ENCODE results near the gene PTPN2. TPM values are rescaled to one million over a fixed set of nuclear protein-coding genes. Genes with fewer than 3 reads are reported as not detected.

The PTPN2 gene
- total RNA-seq, 2 donors from 2014 or later = 32.2 to 34.3 TPM

- Histone ChIP-seq H3K9me3 (no peaks in the 10 kb centered on the region), H3K27me3 (no peaks in the 10 kb centered on the region), H3K4me1 (no peaks in the 10 kb centered on the region), H3K9ac (ENCODE audit: low read depth in 2 of 2, low read length in 2 of 2) (no peak overlapping the region), H3K27ac (no peak overlapping the region), H3K36me3 (no peaks in the 10 kb centered on the region), H3K4me3 (no peak overlapping the region)
- TF ChIP-seq CTCF (IDR thresholded peaks at IDR 0.05) = no peak
- intact Hi-C loops (cut with DNase I) = no loop called here
- DNase-seq = no peak
Observed at GRCh38 chr18:12770469-12771219, 113.4 kb downstream of the PTPN2 start.

- no peak for TF ChIP-seq CTCF (IDR thresholded peaks at IDR 0.05)
- H3K4me1 ChIP-seq = no peaks in the 10 kb centered on the region
- H3K9me3 ChIP-seq = no peaks in the 10 kb centered on the region
- intact Hi-C loops (cut with DNase I) = no loop called here
- H3K36me3 ChIP-seq = no peaks in the 10 kb centered on the region
- no peak overlapping the region for H3K27ac ChIP-seq
- H3K27me3 ChIP-seq = no peaks in the 10 kb centered on the region
- no peak overlapping the region for H3K4me3 ChIP-seq
- no peak overlapping the region for H3K9ac ChIP-seq (ENCODE audit: low read depth in 2 of 2, low read length in 2 of 2)
- no peak for DNase-seq
Observed at GRCh38 chr18:12769644-12770440, 114.2 kb downstream of the PTPN2 start.

GRCh38 chr18:12769136-12769535, 114.9 kb downstream of the PTPN2 start:
- Histone ChIP-seq H3K9ac (ENCODE audit: low read depth in 2 of 2, low read length in 2 of 2) (no peak overlapping the region), H3K4me3 (no peak overlapping the region), H3K27ac (no peak overlapping the region), H3K9me3 (no peaks in the 10 kb centered on the region), H3K27me3 (no peaks in the 10 kb centered on the region), H3K4me1 (no peaks in the 10 kb centered on the region), H3K36me3 (no peaks in the 10 kb centered on the region)
- TF ChIP-seq CTCF (IDR thresholded peaks at IDR 0.05) = no peak
- DNase-seq = no peak
- intact Hi-C loops (cut with DNase I) = no loop called here

- Histone ChIP-seq H3K4me1 (no peaks in the 10 kb centered on the region), H3K27ac (no peak overlapping the region), H3K36me3 (no peaks in the 10 kb centered on the region), H3K27me3 (no peaks in the 10 kb centered on the region), H3K9me3 (no peaks in the 10 kb centered on the region), H3K4me3 (no peak overlapping the region), H3K9ac (ENCODE audit: low read depth in 2 of 2, low read length in 2 of 2) (no peak overlapping the region)
- intact Hi-C loops (cut with DNase I) = no loop called here
- TF ChIP-seq CTCF (IDR thresholded peaks at IDR 0.05) = no peak
- no peak for DNase-seq
Observed at GRCh38 chr18:12768625-12769024, 115.4 kb downstream of the PTPN2 start.

GRCh38 chr18:12767580-12768155, 116.4 kb downstream of the PTPN2 start:
- no peak for TF ChIP-seq CTCF (IDR thresholded peaks at IDR 0.05)
- intact Hi-C loops (cut with DNase I) = no loop called here
- Histone ChIP-seq H3K9ac (ENCODE audit: low read depth in 2 of 2, low read length in 2 of 2) (no peak overlapping the region), H3K9me3 (no peaks in the 10 kb centered on the region), H3K36me3 (no peaks in the 10 kb centered on the region), H3K4me1 (no peaks in the 10 kb centered on the region), H3K27ac (no peak overlapping the region), H3K27me3 (no peaks in the 10 kb centered on the region), H3K4me3 (no peak overlapping the region)
- no peak for DNase-seq
